H1 (cell line): ENCODE data around the gene SIK3. TPM values are rescaled to one million over a fixed set of nuclear protein-coding genes. Genes with fewer than 3 reads are reported as not detected.

ENCODE experiments used
- CTCF ChIA-PET: fragments of 300-600 bp; sonication (Branson Sonifier 250); formaldehyde crosslinking; loops from one replicate; lab custom pipeline; 2021; ENCODE audit not compliant: partially characterized antibody; lab: Charles Lee
- POLR2A ChIA-PET: fragments of 300-600 bp; sonication (Branson Sonifier 250); formaldehyde crosslinking; loops from one replicate; lab custom pipeline; 2021; ENCODE audit warnings: inconsistent platforms; ENCODE audit not compliant: partially characterized antibody; lab: Charles Lee
- DNase-seq, 2 experiments: peaks; one replicate each; pipeline versions ENCODE4 v3.0.0 to v3.0.0-alpha.2; 2010 to 2022; ENCODE audit warnings: low spot score in 2 of 2, low read depth in 1 of 2, mixed read lengths in 1 of 2
- FAIRE-seq: peaks from 2 replicates; lab custom pipeline; 2011; peaks lifted over from hg19 to GRCh38; lab: Jason Lieb, UNC
- H2AFZ ChIP-seq: 2 replicates; pipeline ENCODE4 v1.8.1; 2012; ENCODE audit warnings: low read length, inconsistent platforms
- H2AK5ac ChIP-seq: 2 replicates; pipeline ENCODE4 v1.6.1; 2013; ENCODE audit warnings: low read depth, low read length
- H2BK120ac ChIP-seq: replicated peaks from 2 replicates; pipeline ENCODE3; 2013; ENCODE audit warnings: low read depth, low read length, inconsistent platforms
- H2BK12ac ChIP-seq: 2 replicates; pipeline ENCODE4 v1.6.1; 2013; ENCODE audit warnings: low read depth, low read length
- H2BK15ac ChIP-seq: 2 replicates; pipeline ENCODE4 v1.6.1; 2013; ENCODE audit warnings: low read length
- H2BK20ac ChIP-seq: 2 replicates; pipeline ENCODE4 v1.6.1; 2013; ENCODE audit warnings: low read length
- H2BK5ac ChIP-seq: 2 replicates; pipeline ENCODE4 v1.6.1; 2013; ENCODE audit warnings: low read depth, low read length
- H3K14ac ChIP-seq: 2 replicates; pipeline ENCODE4 v1.6.1; 2013; ENCODE audit warnings: inconsistent platforms; ENCODE audit not compliant: insufficient read length
- H3K18ac ChIP-seq: 2 replicates; pipeline ENCODE4 v1.6.1; 2013; ENCODE audit warnings: low read length; ENCODE audit errors: extremely low read depth
- H3K23ac ChIP-seq: 2 replicates; pipeline ENCODE4 v1.6.1; 2013; ENCODE audit warnings: inconsistent platforms; ENCODE audit not compliant: insufficient read length
- H3K23me2 ChIP-seq: 2 replicates; pipeline ENCODE4 v1.6.1; 2013; ENCODE audit warnings: low read depth, low read length
- H3K27ac ChIP-seq: 2 replicates; pipeline ENCODE4 v1.6.1; 2011; ENCODE audit warnings: low read depth, low read length, inconsistent platforms
- H3K27me3 ChIP-seq, 4 experiments: replicated peaks in 1 of 4; 1 replicate in 1 of 4; 2 replicates in 3 of 4; pipeline versions ENCODE4 v1.6.1 to v1.8.1; 2011 to 2013; ENCODE audit warnings: low read length in 3 of 4, mild to moderate bottlenecking in 3 of 4, inconsistent platforms in 2 of 4, mixed read lengths in 2 of 4, moderate library complexity in 1 of 4; ENCODE audit not compliant: control insufficient read depth in 3 of 4, insufficient read depth in 3 of 4; ENCODE audit errors: extremely low read depth in 1 of 4
- H3K36me3 ChIP-seq, 4 experiments: 2 replicates each; pipeline versions ENCODE4 v1.6.1 to v1.8.1; 2011 to 2013; ENCODE audit warnings: mild to moderate bottlenecking in 4 of 4, low read length in 3 of 4, moderate library complexity in 2 of 4, control low read depth in 1 of 4, inconsistent platforms in 1 of 4; ENCODE audit not compliant: insufficient read depth in 4 of 4, control insufficient read depth in 2 of 4
- H3K4ac ChIP-seq: replicated peaks from 2 replicates; pipeline ENCODE3; 2013; ENCODE audit warnings: low read length, low read depth, mixed read lengths, inconsistent platforms; ENCODE audit not compliant: insufficient read length
- H3K4me1 ChIP-seq, 4 experiments: replicated peaks in 1 of 4; 1 replicate in 1 of 4; 2 replicates in 3 of 4; pipeline versions ENCODE4 v1.6.1 to v1.8.1; 2011 to 2013; ENCODE audit warnings: low read length in 3 of 4, inconsistent platforms in 2 of 4, mixed read lengths in 1 of 4; ENCODE audit not compliant: insufficient read depth in 4 of 4, control insufficient read depth in 3 of 4
- H3K4me2 ChIP-seq, 2 experiments: 2 replicates each; pipeline versions ENCODE4 v1.6.1 to v1.8.1; 2011 to 2013; ENCODE audit warnings: low read depth in 2 of 2, low read length in 2 of 2, control low read depth in 1 of 2, inconsistent platforms in 1 of 2, mild to moderate bottlenecking in 1 of 2; ENCODE audit not compliant: insufficient read depth in 1 of 2
- H3K4me3 ChIP-seq, 4 experiments: fragments of 200-600, 300-600 bp in 1 of 4; sonication (generic), shearing (Covaris generic), sonication (Bioruptor Twin) in 1 of 4; 2 replicates each; pipeline versions ENCODE4 v1.5.1 to v1.8.1; 2011 to 2016; ENCODE audit warnings: low read length in 4 of 4, low read depth in 3 of 4, control low read depth in 2 of 4, inconsistent platforms in 2 of 4, mild to moderate bottlenecking in 2 of 4, mixed read lengths in 1 of 4, moderate library complexity in 1 of 4; ENCODE audit not compliant: insufficient read depth in 2 of 4; ENCODE audit errors: extremely low read depth in 1 of 4
- H3K56ac ChIP-seq: replicated peaks from 2 replicates; pipeline ENCODE3; 2013; ENCODE audit warnings: low read depth, mild to moderate bottlenecking, mixed read lengths, low read length, inconsistent platforms; ENCODE audit not compliant: insufficient read length
- H3K79me1 ChIP-seq: 2 replicates; pipeline ENCODE4 v1.6.1; 2013; ENCODE audit warnings: low read depth, low read length, control low read depth
- H3K79me2 ChIP-seq, 2 experiments: 2 replicates each; pipeline versions ENCODE4 v1.6.1 to v1.8.1; 2012 to 2013; ENCODE audit warnings: low read length in 2 of 2, mild to moderate bottlenecking in 2 of 2, inconsistent platforms in 1 of 2; ENCODE audit not compliant: insufficient read depth in 2 of 2, control insufficient read depth in 1 of 2
- H3K9ac ChIP-seq, 4 experiments: replicated peaks in 1 of 4; 1 replicate in 1 of 4; 2 replicates in 3 of 4; pipeline versions ENCODE4 v1.6.1 to v1.8.1; 2011 to 2013; ENCODE audit warnings: low read depth in 3 of 4, low read length in 3 of 4, control low read depth in 2 of 4, mild to moderate bottlenecking in 2 of 4, moderate library complexity in 2 of 4, inconsistent platforms in 1 of 4; ENCODE audit errors: extremely low read depth in 1 of 4
- H3K9me3 ChIP-seq, 2 experiments: 2 replicates each; pipeline versions ENCODE4 v1.6.1 to v1.8.1; 2012 to 2013; ENCODE audit warnings: mild to moderate bottlenecking in 2 of 2, moderate library complexity in 2 of 2, control low read depth in 1 of 2, inconsistent platforms in 1 of 2, low read depth in 1 of 2, low read length in 1 of 2, mixed read lengths in 1 of 2; ENCODE audit not compliant: insufficient read depth in 2 of 2
- H4K20me1 ChIP-seq, 2 experiments: replicated peaks in 1 of 2; 2 replicates each; pipeline versions ENCODE3 to v1.8.1; 2011 to 2013; ENCODE audit warnings: inconsistent platforms in 2 of 2, low read length in 2 of 2, mild to moderate bottlenecking in 1 of 2; ENCODE audit not compliant: insufficient read depth in 2 of 2, control insufficient read depth in 1 of 2
- H4K5ac ChIP-seq: 2 replicates; pipeline ENCODE4 v1.6.1; 2013; ENCODE audit warnings: low read length, low read depth, mixed read lengths, inconsistent platforms; ENCODE audit not compliant: insufficient read length
- H4K8ac ChIP-seq: 2 replicates; pipeline ENCODE4 v1.8.0; 2013; ENCODE audit warnings: mild to moderate bottlenecking, moderate library complexity, low read length, inconsistent platforms; ENCODE audit not compliant: insufficient read depth; ENCODE audit errors: extremely low read depth
- H4K91ac ChIP-seq: replicated peaks from 2 replicates; pipeline ENCODE3; 2013; ENCODE audit warnings: low read length, mixed read lengths, inconsistent platforms; ENCODE audit not compliant: insufficient read length
- CREB1 ChIP-seq: IDR thresholded peaks from 2 replicates; pipeline ENCODE4 v1.6.1; 2012; ENCODE audit warnings: inconsistent platforms
- EP300 ChIP-seq, 2 experiments: IDR thresholded peaks; 1 replicate in 1 of 2; 2 replicates in 1 of 2; pipeline ENCODE4 v1.6.1; 2011 to 2012; ENCODE audit warnings: low read depth in 2 of 2, low read length in 2 of 2, mild to moderate bottlenecking in 2 of 2, borderline replicate concordance in 1 of 2, inconsistent platforms in 1 of 2, moderate library complexity in 1 of 2
- MAFK ChIP-seq: IDR thresholded peaks from 2 replicates; pipeline ENCODE4 v1.6.1; 2012; ENCODE audit warnings: low read depth, mild to moderate bottlenecking, improper control_type of control experiment, low read length
- PHF8 ChIP-seq: fragments of 200-600 bp; sonication (generic); conservative IDR thresholded peaks from 2 replicates; pipeline ENCODE4 v1.7.1; 2012; ENCODE audit warnings: low read depth, mild to moderate bottlenecking, inconsistent platforms, low read length, moderate library complexity
- TEAD4 ChIP-seq: IDR thresholded peaks from 2 replicates; pipeline ENCODE4 v1.6.1; 2012; ENCODE audit warnings: low read depth, low read length, inconsistent platforms, mixed read lengths
- ZNF274 ChIP-seq: IDR thresholded peaks from 2 replicates; pipeline ENCODE4 v1.7.0; 2012; ENCODE audit warnings: low read length, borderline replicate concordance; ENCODE audit errors: extremely low read depth
- WGBS, 2 experiments: shearing (Covaris generic) in 1 of 2; methylation state at CpG; one replicate each; pipeline versions ENCODE4 v1.1.6 to v1.1.7; 2013 to 2015; ENCODE audit warnings: low lambda C conversion rate in 2 of 2, mixed read lengths in 2 of 2, inconsistent platforms in 1 of 2, low coverage in 1 of 2, missing lambda C conversion rate in 1 of 2; ENCODE audit not compliant: insufficient replicate concordance in 2 of 2, insufficient coverage in 1 of 2, insufficient read length in 1 of 2; ENCODE audit errors: extremely low coverage in 1 of 2, missing lambda C conversion rate in 1 of 2; 5-methylcytosine and 5-hydroxymethylcytosine counted together
- polyA plus RNA-seq, 7 experiments: library from polyadenylated mRNA; depleted of rRNA in 3 of 7; stranded (reverse) in 5 of 7; unstranded in 2 of 7; fragments of >200 nt in 5 of 7; fragments of 200-250 nt in 2 of 7; gene quantifications; 1 replicate in 5 of 7; 2 replicates in 1 of 7; 4 replicates in 1 of 7; pipeline versions ENCODE4 v1.2.1 to v1.2.3, GENCODE V29; 2011 to 2013; ENCODE audit warnings: missing spikeins in 2 of 7, mixed read lengths in 2 of 7
- total RNA-seq: library from RNA; stranded (reverse); fragmentation: NEBNext Ultra II Directional; extraction: Animal tissue kit (Norgen Biotek cat#: 25700); gene quantifications from 2 replicates; pipeline ENCODE4 v1.2.1, GENCODE V29; 2021
- TF ChIP-seq, protein P1 (sequence below), 3 experiments: IDR thresholded peaks; 1 replicate in 2 of 3; 2 replicates in 1 of 3; pipeline versions ENCODE4 v1.5.1 to v1.6.1; 2011; ENCODE audit warnings: low read length in 3 of 3, mild to moderate bottlenecking in 3 of 3, inconsistent platforms in 2 of 3, low read depth in 1 of 3, moderate library complexity in 1 of 3; ENCODE audit not compliant: insufficient read depth in 1 of 3; ENCODE audit errors: control extremely low read depth in 1 of 3
- TF ChIP-seq, protein P2 (sequence below): IDR thresholded peaks from 2 replicates; pipeline ENCODE4 v1.6.1; 2011; ENCODE audit warnings: low read length, improper control_type of control experiment

Gene SIK3
- total and polyA plus RNA-seq, 2 of the 8 experiments (the other 6 are each of a cell fraction or from before 2014, with no cell fraction given), result 19.9 to 32.1 TPM

DNA sequence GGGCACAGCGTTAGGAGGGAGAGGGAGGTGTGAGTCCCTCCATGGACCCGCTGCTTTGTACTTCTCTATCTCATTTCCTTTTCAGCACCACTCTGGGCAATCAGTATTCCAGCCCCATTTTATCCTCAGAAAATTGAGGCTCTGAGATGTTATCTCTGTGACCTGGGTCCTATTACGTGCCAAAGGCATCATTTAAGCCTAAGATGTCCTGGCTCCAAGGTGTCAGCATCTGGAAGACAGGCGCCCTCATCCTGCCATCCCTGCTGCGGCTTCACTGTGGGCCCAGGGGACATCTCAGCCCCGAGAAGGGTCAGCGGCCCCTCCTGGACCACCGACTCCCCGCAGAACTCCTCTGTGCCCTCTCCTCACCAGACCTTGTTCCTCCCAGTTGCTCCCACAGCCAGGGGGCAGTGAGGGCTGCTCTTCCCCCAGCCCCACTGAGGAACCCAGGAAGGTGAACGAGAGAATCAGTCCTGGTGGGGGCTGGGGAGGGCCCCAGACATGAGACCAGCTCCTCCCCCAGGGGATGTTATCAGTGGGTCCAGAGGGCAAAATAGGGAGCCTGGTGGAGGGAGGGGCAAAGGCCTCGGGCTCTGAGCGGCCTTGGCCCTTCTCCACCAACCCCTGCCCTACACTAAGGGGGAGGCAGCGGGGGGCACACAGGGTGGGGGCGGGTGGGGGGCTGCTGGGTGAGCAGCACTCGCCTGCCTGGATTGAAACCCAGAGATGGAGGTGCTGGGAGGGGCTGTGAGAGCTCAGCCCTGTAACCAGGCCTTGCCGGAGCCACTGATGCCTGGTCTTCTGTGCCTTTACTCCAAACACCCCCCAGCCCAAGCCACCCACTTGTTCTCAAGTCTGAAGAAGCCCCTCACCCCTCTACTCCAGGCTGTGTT is 269.4 kb downstream of the SIK3 start:
- ChIA-PET CTCF (interaction anchor here (0.6 to 12.2 kb wide), 5 partner anchors 8 to 352 kb away, joined by 3 to 237 read pairs (median 8); partner anchors contain the start of genes APOA5 and ZPR1), POLR2A (interaction anchor here (1.0 to 1.1 kb wide), 2 partner anchors 8 to 38 kb away, joined by 3 read pairs; no protein-coding TSS in a partner anchor)
- no peaks in the 10 kb centered on the region for H3K27me3 ChIP-seq
- no peak overlapping the region for H2BK20ac ChIP-seq
- H3K14ac ChIP-seq, result no peak overlapping the region
- H4K20me1 ChIP-seq, result no peaks in the 10 kb centered on the region
- no peak overlapping the region for H3K27ac ChIP-seq
- no peak overlapping the region for H2BK120ac ChIP-seq
- H3K23me2 ChIP-seq, result no peaks in the 10 kb centered on the region
- H3K23ac ChIP-seq, result no peak overlapping the region
- H3K18ac ChIP-seq, result no peak overlapping the region
- H2BK5ac ChIP-seq, result no peak overlapping the region
- H3K4ac ChIP-seq, result no peak overlapping the region
- no peak for FAIRE-seq
- H3K4me2 ChIP-seq, result no peak overlapping the region
- no peaks in the 10 kb centered on the region for H3K4me1 ChIP-seq
- H3K79me2 ChIP-seq, result no peaks in the 10 kb centered on the region
- H2BK15ac ChIP-seq, result no peak overlapping the region
- H2AK5ac ChIP-seq, result no peak overlapping the region
- H3K4me3 ChIP-seq, result no peak overlapping the region
- no peak overlapping the region for H3K9ac ChIP-seq
- no peak for DNase-seq
- no peak overlapping the region for H2AFZ ChIP-seq
- no peaks in the 10 kb centered on the region for H3K79me1 ChIP-seq
- H4K8ac ChIP-seq, result no peak overlapping the region; the same call in 1 of the 2 replicates
- H4K91ac ChIP-seq, result no peak overlapping the region
- no peak overlapping the region for H4K5ac ChIP-seq
- no peaks in the 10 kb centered on the region; a peak in 1 of 4 replicates for H3K9me3 ChIP-seq
- WGBS, 2 experiments, result 81% methylated on average over 14 of the region's 16 CpGs; no CpG with 5 or more reads in 1 of the 2 experiments
- H3K36me3 ChIP-seq, result no peaks in the 10 kb centered on the region
- no peak overlapping the region for H3K56ac ChIP-seq
- H2BK12ac ChIP-seq, result no peak overlapping the region
- TF ChIP-seq MAFK, result no peak
- no peak for TF ChIP-seq CREB1
- TF ChIP-seq PHF8, result no peak
- no peak for TF ChIP-seq TEAD4
- no peak for TF ChIP-seq EP300 (IDR thresholded peaks at IDR 0.05; ENCODE audit: borderline replicate concordance in 1 of 2, low read depth in 2 of 2, low read length in 2 of 2)
- TF ChIP-seq, protein P1, sequence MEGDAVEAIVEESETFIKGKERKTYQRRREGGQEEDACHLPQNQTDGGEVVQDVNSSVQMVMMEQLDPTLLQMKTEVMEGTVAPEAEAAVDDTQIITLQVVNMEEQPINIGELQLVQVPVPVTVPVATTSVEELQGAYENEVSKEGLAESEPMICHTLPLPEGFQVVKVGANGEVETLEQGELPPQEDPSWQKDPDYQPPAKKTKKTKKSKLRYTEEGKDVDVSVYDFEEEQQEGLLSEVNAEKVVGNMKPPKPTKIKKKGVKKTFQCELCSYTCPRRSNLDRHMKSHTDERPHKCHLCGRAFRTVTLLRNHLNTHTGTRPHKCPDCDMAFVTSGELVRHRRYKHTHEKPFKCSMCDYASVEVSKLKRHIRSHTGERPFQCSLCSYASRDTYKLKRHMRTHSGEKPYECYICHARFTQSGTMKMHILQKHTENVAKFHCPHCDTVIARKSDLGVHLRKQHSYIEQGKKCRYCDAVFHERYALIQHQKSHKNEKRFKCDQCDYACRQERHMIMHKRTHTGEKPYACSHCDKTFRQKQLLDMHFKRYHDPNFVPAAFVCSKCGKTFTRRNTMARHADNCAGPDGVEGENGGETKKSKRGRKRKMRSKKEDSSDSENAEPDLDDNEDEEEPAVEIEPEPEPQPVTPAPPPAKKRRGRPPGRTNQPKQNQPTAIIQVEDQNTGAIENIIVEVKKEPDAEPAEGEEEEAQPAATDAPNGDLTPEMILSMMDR (IDR thresholded peaks at IDR 0.05; ENCODE audit: control extremely low read depth in 1 of 3, insufficient read depth in 1 of 3, low read depth in 1 of 3, low read length in 3 of 3), result no peak
- no peak for TF ChIP-seq ZNF274
- TF ChIP-seq, protein P2, sequence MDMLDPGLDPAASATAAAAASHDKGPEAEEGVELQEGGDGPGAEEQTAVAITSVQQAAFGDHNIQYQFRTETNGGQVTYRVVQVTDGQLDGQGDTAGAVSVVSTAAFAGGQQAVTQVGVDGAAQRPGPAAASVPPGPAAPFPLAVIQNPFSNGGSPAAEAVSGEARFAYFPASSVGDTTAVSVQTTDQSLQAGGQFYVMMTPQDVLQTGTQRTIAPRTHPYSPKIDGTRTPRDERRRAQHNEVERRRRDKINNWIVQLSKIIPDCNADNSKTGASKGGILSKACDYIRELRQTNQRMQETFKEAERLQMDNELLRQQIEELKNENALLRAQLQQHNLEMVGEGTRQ, result no peak
